Measurements from ENCODE around the gene GTF2H1.

- TF ChIP-seq CTCF (tag by site-specific recombination; IDR thresholded peaks at IDR 0.05), result no peak
- TF ChIP-seq ZNF121 (tag by site-specific recombination; IDR thresholded peaks at IDR 0.05), result no peak
Measured at GRCh38 chr11:18308242-18308641, 14.1 kb upstream of the GTF2H1 start.

All from HEK293 (cell line).